ENCODE measurements around the gene CXCL14.

Gene CXCL14

GRCh38 chr5:135566422-135567400 is 12.1 kb downstream of the CXCL14 start:
- no peak for DNase-seq

- peak; percentile 59 for DNase-seq
Measured at GRCh38 chr5:135565725-135566421, 12.9 kb downstream of the CXCL14 start.

GRCh38 chr5:135565266-135565665 is 13.5 kb downstream of the CXCL14 start:
- DNase-seq, result no peak

- DNase-seq, result no peak
Measured at GRCh38 chr5:135564331-135564730, 14.5 kb downstream of the CXCL14 start.

DNA sequence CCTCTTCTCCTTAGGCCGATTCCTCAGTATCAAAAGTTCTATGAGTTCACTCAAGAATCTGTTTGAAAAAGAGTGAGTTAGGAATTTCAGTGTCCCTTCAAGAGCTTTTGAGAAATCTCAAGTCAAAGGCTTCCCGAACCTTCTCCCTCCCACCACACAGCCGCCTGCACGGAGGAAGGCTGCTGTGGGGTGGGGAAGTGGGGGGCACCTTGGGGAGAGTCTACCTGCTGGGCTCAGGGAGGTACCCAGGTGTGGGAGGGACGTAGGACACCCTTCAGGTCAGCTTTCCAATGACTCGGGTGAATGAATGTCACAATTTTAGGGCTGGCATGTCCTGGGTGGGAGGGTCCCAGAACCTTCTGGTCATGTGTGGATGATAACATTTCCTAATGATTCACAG is 17.5 kb downstream of the CXCL14 start:
- no peak for DNase-seq

GRCh38 chr5:135560858-135561257 is 17.9 kb downstream of the CXCL14 start:
- DNase-seq, result peak; percentile 23

GRCh38 chr5:135559354-135559753 is 19.4 kb downstream of the CXCL14 start:
- no peak for DNase-seq

DNA sequence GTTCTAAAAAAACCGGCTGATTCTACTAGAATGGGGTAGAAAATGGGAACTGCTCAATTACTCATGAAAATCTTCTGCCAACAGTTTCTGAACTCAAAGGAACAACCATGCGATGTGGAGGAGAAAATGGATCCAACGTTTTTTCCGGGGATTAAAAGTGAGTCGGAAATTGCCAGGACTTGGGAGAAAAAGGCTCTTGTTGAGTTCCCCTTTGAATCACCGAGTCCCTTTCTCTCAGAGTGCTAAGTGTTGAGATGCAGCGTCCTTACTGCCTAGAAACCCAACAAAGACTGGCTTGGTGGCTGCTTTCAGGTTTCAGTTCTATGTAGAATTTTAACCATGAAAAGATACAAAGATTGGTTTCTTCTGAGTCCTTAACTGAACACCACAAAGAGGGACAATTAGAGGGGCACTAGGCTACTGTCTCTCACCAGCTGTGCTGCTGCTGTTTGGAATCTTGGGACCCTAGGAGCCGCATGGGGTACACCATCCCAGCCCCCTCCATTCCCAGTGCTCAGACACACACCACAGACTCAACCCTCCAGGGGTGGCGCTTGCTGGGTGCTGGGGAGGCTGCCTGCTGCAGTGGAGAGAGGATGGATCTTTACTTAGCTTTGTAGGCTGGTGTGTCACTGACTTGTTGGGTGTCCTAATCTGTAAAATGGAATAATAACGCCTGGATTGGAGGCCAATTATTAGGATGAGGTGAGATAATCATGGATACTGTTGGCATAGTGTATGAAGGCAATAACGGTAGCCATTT is 21.5 kb downstream of the CXCL14 start:
- DNase-seq, result no peak

GRCh38 chr5:135556620-135557019 is 22.2 kb downstream of the CXCL14 start:
- DNase-seq, result no peak

- DNase-seq, result no peak
Measured at GRCh38 chr5:135555530-135555929, 23.3 kb downstream of the CXCL14 start.

DNA sequence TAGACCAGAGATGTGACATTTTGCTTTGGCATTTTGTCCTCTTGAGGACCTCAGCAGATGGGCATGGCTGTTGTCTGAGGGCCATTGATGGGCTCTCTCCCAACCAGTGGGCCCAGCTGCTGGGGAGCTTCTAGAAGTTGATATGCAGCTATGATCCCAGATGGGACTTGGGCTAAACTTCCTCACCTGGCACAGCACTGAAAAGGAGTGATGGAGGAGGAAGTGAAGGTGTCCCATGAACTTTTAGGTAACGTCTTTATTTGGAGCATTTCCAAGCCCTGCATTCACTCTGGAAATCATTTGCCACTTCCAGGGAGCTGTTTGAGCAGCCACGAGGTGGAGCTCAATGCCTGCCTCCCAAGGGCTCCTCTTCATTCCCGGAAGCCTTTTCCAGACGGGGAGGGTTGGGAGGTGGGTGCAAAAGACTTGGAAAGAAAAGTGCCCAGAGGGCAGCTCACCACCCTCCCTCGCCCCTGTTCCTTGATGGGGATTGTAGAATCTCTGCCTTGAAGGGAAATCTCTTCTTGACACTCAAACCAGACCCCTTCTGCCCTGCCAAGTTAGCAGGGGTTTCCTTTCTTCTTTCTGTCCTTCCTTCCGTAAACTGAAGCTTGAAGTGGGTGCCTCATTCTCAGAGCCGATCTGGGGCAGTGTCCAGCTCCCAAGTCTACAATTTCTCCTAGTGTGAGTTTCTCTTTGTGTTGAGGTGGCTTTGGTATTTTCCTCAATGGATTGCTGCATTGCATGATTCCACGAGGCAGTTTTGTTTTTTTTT is 24.9 kb downstream of the CXCL14 start:
- DNase-seq, result no peak

DNA sequence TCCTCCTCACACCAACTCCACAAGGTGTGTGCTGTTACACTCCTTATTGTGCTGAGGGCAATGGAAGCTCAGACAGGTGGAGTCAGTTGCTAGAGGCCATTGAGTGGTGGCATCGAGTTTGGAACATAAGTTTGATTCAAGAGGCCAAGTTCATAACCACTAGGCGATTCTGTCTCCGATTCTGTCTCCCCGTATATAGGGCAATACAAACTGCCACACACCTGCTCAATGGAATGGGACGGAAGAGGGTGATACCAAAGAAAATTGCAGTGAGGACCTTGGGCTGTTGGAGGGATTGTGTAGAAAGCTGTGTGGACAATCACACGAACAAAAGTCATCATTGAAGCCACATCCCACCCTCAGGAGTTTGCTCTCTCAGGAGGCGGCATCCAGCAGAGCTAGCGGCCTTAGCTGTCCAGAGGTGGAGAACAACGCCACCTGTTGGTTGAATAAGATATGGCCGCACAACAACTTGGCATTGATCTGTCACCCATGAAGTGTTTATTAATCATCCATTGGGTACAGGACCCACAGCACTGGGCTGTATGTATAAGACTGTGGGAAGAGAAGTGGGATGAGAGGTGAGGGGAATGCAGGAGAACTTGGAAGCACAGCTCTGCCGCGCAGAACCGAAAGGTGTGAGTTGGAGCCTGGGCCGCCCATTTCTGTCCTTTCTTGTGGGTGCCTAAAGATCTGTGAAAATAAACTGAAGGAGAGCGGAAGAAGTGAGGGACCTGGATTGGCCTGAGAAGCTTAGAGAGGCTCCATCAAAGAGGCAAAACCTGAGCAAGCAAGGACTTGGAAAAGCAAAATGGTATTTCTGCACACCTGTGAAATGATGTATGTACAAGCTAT is 27.0 kb downstream of the CXCL14 start:
- peak; percentile 19 for DNase-seq

DNA sequence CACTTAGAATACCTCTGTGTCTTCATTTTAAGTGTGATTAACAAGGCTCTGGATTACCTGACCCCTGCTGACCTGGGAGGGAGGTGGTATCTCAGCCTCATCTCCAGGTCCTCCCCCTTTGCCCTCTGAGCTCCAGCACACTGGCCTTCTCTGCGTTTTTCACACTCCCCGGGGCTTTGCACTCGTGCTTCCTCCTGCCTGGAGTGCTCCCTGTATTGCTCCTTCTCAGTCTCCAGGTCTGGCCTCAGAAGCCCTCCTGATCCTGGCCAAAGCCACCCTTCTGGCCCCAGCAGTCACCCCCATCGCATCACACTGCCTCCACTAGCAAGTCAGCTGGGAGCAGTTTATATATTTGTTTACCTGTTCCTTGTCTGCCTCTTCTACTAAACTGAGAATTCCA is 29.4 kb downstream of the CXCL14 start:
- no peak for DNase-seq

DNA sequence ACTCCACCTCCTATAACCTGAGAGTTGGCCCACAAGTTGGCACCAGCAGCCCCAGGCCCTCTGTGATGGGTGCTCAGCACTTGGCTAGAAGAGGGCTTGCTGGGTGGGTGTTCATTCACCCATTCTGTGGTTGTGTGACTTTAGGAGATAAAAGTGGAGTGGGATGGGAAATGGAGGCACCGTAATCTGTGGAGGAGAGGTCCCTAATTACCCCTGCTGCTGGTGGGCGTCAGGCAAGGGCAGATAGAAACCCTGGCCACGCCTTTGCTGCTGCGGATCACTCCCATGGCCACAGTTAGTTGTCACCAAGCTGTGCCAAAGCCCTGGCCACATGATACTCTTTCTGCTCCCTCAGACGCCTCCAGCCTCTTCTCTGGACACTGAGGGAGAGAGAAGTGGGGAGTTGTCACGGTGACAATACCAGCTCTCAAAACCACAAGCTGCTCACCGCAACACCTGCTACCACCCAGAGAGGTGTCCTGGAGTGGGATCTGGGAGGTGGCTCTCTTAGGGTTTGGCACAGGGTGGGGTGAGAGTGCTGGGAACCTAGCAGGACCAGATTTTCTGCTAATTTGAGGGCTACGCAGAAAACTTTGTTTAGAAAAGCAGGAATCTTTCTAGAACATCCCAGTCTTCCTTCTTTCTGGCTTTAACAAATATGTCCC is 31.1 kb downstream of the CXCL14 start:
- DNase-seq, result no peak

DNA sequence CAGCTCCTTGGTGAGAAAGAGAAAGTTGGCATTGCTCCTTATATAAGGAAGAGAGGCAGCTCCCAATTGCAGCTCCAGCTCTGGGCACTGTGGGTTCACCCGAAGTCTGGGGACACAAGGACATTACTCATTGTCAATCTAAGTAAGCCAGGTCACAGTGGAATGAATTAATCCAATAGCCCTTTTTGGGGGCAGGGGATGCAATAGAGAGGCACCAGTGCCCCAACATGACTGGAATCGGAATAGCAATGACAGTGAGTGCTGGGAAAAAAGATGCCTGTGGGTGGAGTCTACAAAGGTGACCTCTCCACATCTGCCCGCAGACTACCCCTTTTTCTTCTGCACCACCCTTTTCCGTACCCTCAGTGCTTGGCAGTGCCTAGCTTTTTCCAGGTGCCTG is 31.9 kb downstream of the CXCL14 start:
- DNase-seq, result no peak

- no peak for DNase-seq
Measured at GRCh38 chr5:135546101-135546500, 32.7 kb downstream of the CXCL14 start.

- no peak for DNase-seq
Measured at GRCh38 chr5:135545099-135545498, 33.7 kb downstream of the CXCL14 start.

- no peak for DNase-seq
Measured at GRCh38 chr5:135543485-135544304, 35.1 kb downstream of the CXCL14 start.

DNA sequence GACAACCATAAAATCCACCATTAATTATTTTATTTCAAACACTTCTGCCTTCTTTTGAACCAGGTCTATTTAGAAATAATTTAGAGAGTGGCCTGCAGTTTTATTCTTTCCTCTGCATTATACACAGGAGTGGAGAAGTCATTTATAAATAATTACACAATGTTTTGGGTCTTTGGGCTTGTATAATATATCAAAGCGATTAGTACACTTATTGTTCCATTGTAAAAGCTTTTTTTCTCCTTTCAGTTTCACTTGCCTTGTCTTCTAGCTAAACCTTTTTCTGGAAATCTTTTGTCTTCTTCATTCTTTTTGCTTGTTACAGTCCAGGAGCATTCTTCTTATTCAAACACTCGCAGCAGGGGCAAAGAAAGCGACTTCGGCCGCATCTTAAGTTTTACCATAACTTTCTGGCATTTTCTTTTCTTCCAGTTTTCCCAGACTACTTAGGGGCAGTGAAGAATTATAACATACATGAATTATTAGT is 35.7 kb downstream of the CXCL14 start:
- no peak for DNase-seq
